ENCODE data around the gene PPFIA4.

- TF ChIP-seq CTCF (conservative IDR thresholded peaks at IDR 0.05) = no peak
- no peak for TF ChIP-seq ZFX (IDR thresholded peaks at IDR 0.05)
Measured at GRCh38 chr1:203058676-203058935, 32.3 kb downstream of the PPFIA4 start.

All from C4-2B (cell line).